HepG2 (cell line): Measurements from ENCODE around the gene SATB1.

Experiments
- EP300 ChIP-seq, 3 experiments: sonication (generic) in 1 of 3; formaldehyde crosslinking in 1 of 3; IDR thresholded peaks; 2 replicates each; pipeline versions ENCODE4 v1.5.1 to v1.6.1; 2011 to 2020; ENCODE audit warnings: low read depth in 2 of 3, low read length in 2 of 3, borderline replicate concordance in 1 of 3, improper control_type of control experiment in 1 of 3, mild to moderate bottlenecking in 1 of 3, missing genetic modification reagents in 1 of 3, moderate library complexity in 1 of 3
- FOXA1 ChIP-seq, 2 experiments: fragments of 450-650 bp in 1 of 2; sonication (generic) in 1 of 2; formaldehyde crosslinking in 1 of 2; IDR thresholded peaks; 2 replicates each; pipeline versions ENCODE4 v1.4.0 to v1.6.1; 2016 to 2020; ENCODE audit warnings: missing genetic modification reagents in 1 of 2
- KDM4B ChIP-seq: sonication (generic); formaldehyde crosslinking; IDR thresholded peaks from 2 replicates; pipeline ENCODE4 v1.4.0; 2020; ENCODE audit warnings: missing genetic modification reagents
- POLR2AphosphoS5 ChIP-seq: IDR thresholded peaks from 2 replicates; pipeline ENCODE4 v1.6.1; 2012; ENCODE audit warnings: low read depth, low read length
- TSC22D2 ChIP-seq: sonication (generic); formaldehyde crosslinking; IDR thresholded peaks from 2 replicates; pipeline ENCODE4 v1.5.1; 2020; ENCODE audit warnings: missing genetic modification reagents, mild to moderate bottlenecking, borderline replicate concordance
- ZKSCAN1 ChIP-seq: fragments of 150-350 bp; IDR thresholded peaks from 2 replicates; pipeline ENCODE4 v1.6.1; 2014; ENCODE audit warnings: low read length
- ZNF619 ChIP-seq: sonication (generic); formaldehyde crosslinking; IDR thresholded peaks from 2 replicates; pipeline ENCODE4 v1.4.0; 2020; ENCODE audit warnings: mild to moderate bottlenecking, missing genetic modification reagents
- TF ChIP-seq, protein P1 (sequence below), 2 experiments: sonication (generic) in 1 of 2; formaldehyde crosslinking in 1 of 2; IDR thresholded peaks; 2 replicates each; pipeline versions ENCODE4 v1.4.0 to v1.6.1; 2018 to 2020; ENCODE audit warnings: missing genetic modification reagents in 2 of 2, borderline replicate concordance in 1 of 2, low read depth in 1 of 2, mild to moderate bottlenecking in 1 of 2, missing biosample characterization in 1 of 2
- TF ChIP-seq, protein P2 (sequence below), 2 experiments: IDR thresholded peaks; 2 replicates each; pipeline ENCODE4 v1.6.1; 2011 to 2012; ENCODE audit warnings: low read length in 2 of 2, borderline replicate concordance in 1 of 2, low read depth in 1 of 2, mild to moderate bottlenecking in 1 of 2, moderate library complexity in 1 of 2

- TF ChIP-seq KDM4B (CRISPR knock-in tag) (no peak), ZKSCAN1 (no peak), FOXA1 (IDR thresholded peaks at IDR 0.05) (no peak), FOXA1 (CRISPR knock-in tag; IDR thresholded peaks at IDR 0.05) (no peak), ZNF619 (CRISPR knock-in tag) (no peak), EP300 (IDR thresholded peaks at IDR 0.05; ENCODE audit: low read depth in 2 of 2, low read length in 2 of 2) (no peak), EP300 (CRISPR knock-in tag; IDR thresholded peaks at IDR 0.05; ENCODE audit: borderline replicate concordance) (no peak), TSC22D2 (CRISPR knock-in tag) (no peak), POLR2AphosphoS5 (no peak)
- TF ChIP-seq, protein P1, sequence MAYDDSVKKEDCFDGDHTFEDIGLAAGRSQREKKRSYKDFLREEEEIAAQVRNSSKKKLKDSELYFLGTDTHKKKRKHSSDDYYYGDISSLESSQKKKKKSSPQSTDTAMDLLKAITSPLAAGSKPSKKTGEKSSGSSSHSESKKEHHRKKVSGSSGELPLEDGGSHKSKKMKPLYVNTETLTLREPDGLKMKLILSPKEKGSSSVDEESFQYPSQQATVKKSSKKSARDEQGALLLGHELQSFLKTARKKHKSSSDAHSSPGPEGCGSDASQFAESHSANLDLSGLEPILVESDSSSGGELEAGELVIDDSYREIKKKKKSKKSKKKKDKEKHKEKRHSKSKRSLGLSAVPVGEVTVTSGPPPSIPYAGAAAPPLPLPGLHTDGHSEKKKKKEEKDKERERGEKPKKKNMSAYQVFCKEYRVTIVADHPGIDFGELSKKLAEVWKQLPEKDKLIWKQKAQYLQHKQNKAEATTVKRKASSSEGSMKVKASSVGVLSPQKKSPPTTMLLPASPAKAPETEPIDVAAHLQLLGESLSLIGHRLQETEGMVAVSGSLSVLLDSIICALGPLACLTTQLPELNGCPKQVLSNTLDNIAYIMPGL (CRISPR knock-in tag; IDR thresholded peaks at IDR 0.05; ENCODE audit: borderline replicate concordance in 1 of 2, low read depth in 1 of 2) = no peak
- TF ChIP-seq, protein P2, sequence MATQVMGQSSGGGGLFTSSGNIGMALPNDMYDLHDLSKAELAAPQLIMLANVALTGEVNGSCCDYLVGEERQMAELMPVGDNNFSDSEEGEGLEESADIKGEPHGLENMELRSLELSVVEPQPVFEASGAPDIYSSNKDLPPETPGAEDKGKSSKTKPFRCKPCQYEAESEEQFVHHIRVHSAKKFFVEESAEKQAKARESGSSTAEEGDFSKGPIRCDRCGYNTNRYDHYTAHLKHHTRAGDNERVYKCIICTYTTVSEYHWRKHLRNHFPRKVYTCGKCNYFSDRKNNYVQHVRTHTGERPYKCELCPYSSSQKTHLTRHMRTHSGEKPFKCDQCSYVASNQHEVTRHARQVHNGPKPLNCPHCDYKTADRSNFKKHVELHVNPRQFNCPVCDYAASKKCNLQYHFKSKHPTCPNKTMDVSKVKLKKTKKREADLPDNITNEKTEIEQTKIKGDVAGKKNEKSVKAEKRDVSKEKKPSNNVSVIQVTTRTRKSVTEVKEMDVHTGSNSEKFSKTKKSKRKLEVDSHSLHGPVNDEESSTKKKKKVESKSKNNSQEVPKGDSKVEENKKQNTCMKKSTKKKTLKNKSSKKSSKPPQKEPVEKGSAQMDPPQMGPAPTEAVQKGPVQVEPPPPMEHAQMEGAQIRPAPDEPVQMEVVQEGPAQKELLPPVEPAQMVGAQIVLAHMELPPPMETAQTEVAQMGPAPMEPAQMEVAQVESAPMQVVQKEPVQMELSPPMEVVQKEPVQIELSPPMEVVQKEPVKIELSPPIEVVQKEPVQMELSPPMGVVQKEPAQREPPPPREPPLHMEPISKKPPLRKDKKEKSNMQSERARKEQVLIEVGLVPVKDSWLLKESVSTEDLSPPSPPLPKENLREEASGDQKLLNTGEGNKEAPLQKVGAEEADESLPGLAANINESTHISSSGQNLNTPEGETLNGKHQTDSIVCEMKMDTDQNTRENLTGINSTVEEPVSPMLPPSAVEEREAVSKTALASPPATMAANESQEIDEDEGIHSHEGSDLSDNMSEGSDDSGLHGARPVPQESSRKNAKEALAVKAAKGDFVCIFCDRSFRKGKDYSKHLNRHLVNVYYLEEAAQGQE (IDR thresholded peaks at IDR 0.05; ENCODE audit: borderline replicate concordance in 1 of 2, low read depth in 1 of 2, low read length in 2 of 2) = no peak
Observed at GRCh38 chr3:18385706-18386105, 39.4 kb downstream of the SATB1 start.
